Tibial nerve (tissue), 3 donors: ENCODE results near the gene RYR1.

Source experiments
- EP300 ChIP-seq, 2 donors: sonication (generic); formaldehyde crosslinking; IDR thresholded peaks; one replicate each; pipeline ENCODE4 v1.6.1; 2017; ENCODE audit warnings: antibody characterized with exemption in 2 of 2, mild to moderate bottlenecking in 1 of 2
- POLR2A ChIP-seq, 2 donors: fragments of 450-650 bp; IDR thresholded peaks; one replicate each; pipeline ENCODE4 v1.6.1; 2017; ENCODE audit warnings: antibody characterized with exemption in 2 of 2, mild to moderate bottlenecking in 2 of 2, moderate library complexity in 2 of 2

DNA sequence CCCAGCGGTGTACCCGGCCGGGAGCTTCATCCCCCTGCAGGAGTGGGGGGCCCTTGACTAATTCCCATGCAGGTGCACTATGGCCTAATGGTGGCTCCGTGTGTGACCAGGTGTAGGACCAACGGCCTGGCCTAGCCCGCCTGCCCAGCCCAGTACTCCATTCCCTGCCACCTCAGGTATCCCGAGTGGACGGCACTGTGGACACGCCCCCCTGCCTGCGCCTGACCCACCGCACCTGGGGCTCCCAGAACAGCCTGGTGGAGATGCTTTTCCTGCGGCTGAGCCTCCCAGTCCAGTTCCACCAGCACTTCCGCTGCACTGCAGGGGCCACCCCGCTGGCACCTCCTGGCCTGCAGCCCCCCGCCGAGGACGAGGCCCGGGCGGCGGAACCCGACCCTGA, 39.7 kb downstream of the RYR1 start:
- no peak for TF ChIP-seq POLR2A (IDR thresholded peaks at IDR 0.05)
- TF ChIP-seq EP300 (IDR thresholded peaks at IDR 0.05): no peak
